DMS79 (cell line): Measurements from ENCODE around the gene SLC15A2.
"Not testable (repeated sequence)": the region's sequence is repeated elsewhere in the genome, so short reads cannot be mapped to it uniquely, and the experiment has no call there.

Source experiments
- DNase-seq: peaks from one replicate; lab custom pipeline; 2025; lab: John Stamatoyannopoulos, UW

The SLC15A2 gene

GRCh38 chr3:121924734-121925133, 30.5 kb downstream of the SLC15A2 start:
- no peak for DNase-seq

GRCh38 chr3:121926380-121926779, 32.2 kb downstream of the SLC15A2 start:
- DNase-seq = no peak

GRCh38 chr3:121938141-121938855, 44.1 kb downstream of the SLC15A2 start:
- not testable (repeated sequence) for DNase-seq

- no peak for DNase-seq
Measured at GRCh38 chr3:121941592-121941991, 47.4 kb downstream of the SLC15A2 start.

- peak; percentile 17 for DNase-seq
Measured at GRCh38 chr3:121942116-121942786, 48.0 kb downstream of the SLC15A2 start.

- no peak for DNase-seq
Measured at GRCh38 chr3:121943431-121943830, 49.2 kb downstream of the SLC15A2 start.

- no peak for DNase-seq
Measured at GRCh38 chr3:121948641-121949040, 54.4 kb downstream of the SLC15A2 start.

GRCh38 chr3:121951291-121951919, 57.2 kb downstream of the SLC15A2 start:
- DNase-seq = no peak

- DNase-seq = no peak
Measured at GRCh38 chr3:121956363-121956762, 62.2 kb downstream of the SLC15A2 start.

GRCh38 chr3:121957674-121958415, 63.6 kb downstream of the SLC15A2 start:
- no peak for DNase-seq

GRCh38 chr3:121958801-121959200, 64.6 kb downstream of the SLC15A2 start:
- DNase-seq = no peak

- no peak for DNase-seq
Measured at GRCh38 chr3:121961283-121961682, 67.1 kb downstream of the SLC15A2 start.

GRCh38 chr3:121962443-121962842, 68.2 kb downstream of the SLC15A2 start:
- no peak for DNase-seq

GRCh38 chr3:121963608-121964007, 69.4 kb downstream of the SLC15A2 start:
- no peak for DNase-seq

- no peak for DNase-seq
Measured at GRCh38 chr3:121969631-121970030, 75.4 kb downstream of the SLC15A2 start.

- DNase-seq = no peak
Measured at GRCh38 chr3:121970047-121970446, 75.8 kb downstream of the SLC15A2 start.

- no peak for DNase-seq
Measured at GRCh38 chr3:121974601-121975111, 80.5 kb downstream of the SLC15A2 start.

GRCh38 chr3:121975702-121976302, 81.6 kb downstream of the SLC15A2 start:
- no peak for DNase-seq

GRCh38 chr3:121976727-121977126, 82.5 kb downstream of the SLC15A2 start:
- DNase-seq = peak; percentile 48

GRCh38 chr3:121979246-121979645, 85.0 kb downstream of the SLC15A2 start:
- DNase-seq = no peak

- DNase-seq = no peak
Measured at GRCh38 chr3:121979734-121980449, 85.7 kb downstream of the SLC15A2 start.
